ENCODE measurements around the gene BCAR1.

DNA sequence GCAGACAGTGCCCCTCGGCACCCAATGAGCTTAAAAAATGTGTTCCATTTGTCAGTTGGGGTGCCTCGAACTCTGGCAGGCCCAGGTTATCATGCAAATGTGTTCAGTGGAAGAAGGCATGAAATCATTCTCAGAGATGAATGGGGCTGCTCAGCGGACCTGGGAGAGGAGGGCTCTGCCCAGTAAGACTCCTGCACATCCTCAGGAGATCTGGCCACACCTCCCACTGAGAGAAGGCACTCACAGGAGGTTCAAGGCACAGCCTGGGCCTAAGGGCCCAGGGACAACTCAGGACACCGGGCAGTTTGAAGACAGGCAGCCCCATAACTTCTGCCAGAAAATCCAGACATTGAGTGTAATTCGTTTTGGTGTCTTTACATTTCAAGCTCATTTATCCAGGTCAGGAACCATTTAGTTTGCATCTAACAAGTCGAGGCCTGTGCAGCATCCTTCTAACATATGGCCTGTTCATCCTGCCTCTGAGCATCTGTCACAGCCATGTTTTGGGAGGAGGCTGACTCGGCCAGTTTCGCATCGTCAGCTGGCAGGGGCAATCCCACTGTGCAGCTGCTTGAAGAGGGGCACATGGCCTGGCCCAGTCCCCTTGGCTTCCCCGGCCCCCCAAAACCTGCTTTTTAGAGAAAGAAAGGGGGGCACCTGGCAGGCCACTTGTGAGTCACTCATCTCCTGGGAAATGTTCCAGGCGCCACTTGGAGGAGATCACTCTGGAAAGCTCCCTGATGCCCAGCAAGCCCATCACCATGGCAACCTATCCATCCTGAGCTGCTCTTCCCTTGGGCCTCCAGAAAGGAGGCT is 31.2 kb upstream of the BCAR1 start:
- no peak for TF ChIP-seq CTCF (conservative IDR thresholded peaks at IDR 0.05; ENCODE audit: low read depth in 2 of 2)
- TF ChIP-seq ZNF114 (CRISPR knock-in tag; IDR thresholded peaks at IDR 0.05), result no peak
- no peak for TF ChIP-seq EZH2 (IDR thresholded peaks at IDR 0.05; ENCODE audit: low read depth, unreplicated experiment)
- no peak for TF ChIP-seq ZNF331 (CRISPR knock-in tag; IDR thresholded peaks at IDR 0.05; ENCODE audit: low read depth)
- TF ChIP-seq POLR2AphosphoS5 (IDR thresholded peaks at IDR 0.05; ENCODE audit: low read depth), result no peak
- TF ChIP-seq REST (IDR thresholded peaks at IDR 0.05; ENCODE audit: unreplicated experiment), result no peak
- no peak for TF ChIP-seq JUNB (IDR thresholded peaks at IDR 0.05; ENCODE audit: unreplicated experiment)
